Measurements from ENCODE around the gene PEX6. TPM values are rescaled to one million over a fixed set of nuclear protein-coding genes. Genes with fewer than 3 reads are reported as not detected.
A peak's percentile ranks its signal among the peaks of the same experiment; 100 is the strongest.

PEX6 gene
- total and polyA plus RNA-seq, 2 of the 13 experiments (the other 11 are each of a cell fraction or from before 2014, with no cell fraction given): 5.1 to 6.7 TPM

GRCh38 chr6:42963179-42963854 lies 15.7 kb downstream of the PEX6 start (continued):
- TF ChIP-seq PRDM15 (CRISPR knock-in tag; IDR thresholded peaks at IDR 0.05): no peak
- TF ChIP-seq FOXC1 (CRISPR knock-in tag; IDR thresholded peaks at IDR 0.05; ENCODE audit: borderline replicate concordance): 0 out of 2 replicates have a peak, but pooled peaks have one; percentile 19
- no peak for TF ChIP-seq KDM5B (CRISPR knock-in tag; IDR thresholded peaks at IDR 0.05; ENCODE audit: borderline replicate concordance)
- no peak for TF ChIP-seq FOXM1 (CRISPR knock-in tag; IDR thresholded peaks at IDR 0.05)
- peak; percentile 23; the same call in 1 of the 2 replicates for TF ChIP-seq ZNF687 (CRISPR knock-in tag; IDR thresholded peaks at IDR 0.05)
- TF ChIP-seq EED (CRISPR knock-in tag; IDR thresholded peaks at IDR 0.05): no peak
- no peak for TF ChIP-seq TARDBP (CRISPR knock-in tag; IDR thresholded peaks at IDR 0.05)
- TF ChIP-seq KLF16 (CRISPR knock-in tag; IDR thresholded peaks at IDR 0.05): no peak
- TF ChIP-seq ZSCAN5A (CRISPR knock-in tag; IDR thresholded peaks at IDR 0.05; ENCODE audit: borderline replicate concordance): no peak
- no peak for TF ChIP-seq CENPBD1 (CRISPR knock-in tag; IDR thresholded peaks at IDR 0.05; ENCODE audit: borderline replicate concordance, low read depth)
- no peak for TF ChIP-seq ZNF230 (CRISPR knock-in tag; IDR thresholded peaks at IDR 0.05)
- peak; percentile 37 for TF ChIP-seq HNRNPK (IDR thresholded peaks at IDR 0.05; ENCODE audit: low read depth, low read length, poor library complexity, severe bottlenecking)
- no peak for TF ChIP-seq NCOA1 (CRISPR knock-in tag; IDR thresholded peaks at IDR 0.05)
- TF ChIP-seq PHB2 (IDR thresholded peaks at IDR 0.05; ENCODE audit: partially characterized antibody): no peak

All from HepG2 (cell line).